Prostate gland (tissue), 2 donors: ENCODE results near the gene TTLL4.

Experiments used
- POLR2AphosphoS5 ChIP-seq: sonication (generic); formaldehyde crosslinking; IDR thresholded peaks from one replicate; pipeline ENCODE4 v1.6.1; 2017; ENCODE audit warnings: antibody characterized with exemption
- TF ChIP-seq, protein P1 (sequence below), 4 experiments: fragments of 200-600 bp in 2 of 4; fragments of 450-650 bp in 2 of 4; sonication (generic) in 2 of 4; IDR thresholded peaks; 1 replicate in 3 of 4; 2 replicates in 1 of 4; pipeline ENCODE4 v1.5.1; 2016 to 2019; ENCODE audit warnings: antibody characterized with exemption in 4 of 4, mild to moderate bottlenecking in 2 of 4, moderate library complexity in 2 of 4

DNA sequence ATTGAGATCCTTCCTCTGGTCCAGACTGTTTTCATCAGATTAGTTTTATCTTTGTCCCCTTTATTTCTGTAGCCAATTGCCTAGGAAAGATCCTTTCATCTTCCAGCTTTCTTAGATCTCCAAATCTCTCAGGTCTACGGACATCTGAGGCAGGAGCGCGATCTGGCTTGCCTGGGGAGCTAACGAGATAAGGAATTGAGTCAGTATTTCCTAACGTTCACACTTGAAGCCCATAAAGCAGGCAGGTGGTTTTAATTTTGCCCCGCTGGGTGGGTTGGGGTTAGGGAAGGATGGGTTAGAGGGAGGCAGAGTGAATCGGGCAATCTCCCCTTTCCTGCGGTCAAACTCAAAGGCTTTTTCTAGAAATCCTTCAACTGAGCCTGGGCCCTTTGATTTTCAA is 727 bp upstream of the TTLL4 start:
- TF ChIP-seq, protein P1, sequence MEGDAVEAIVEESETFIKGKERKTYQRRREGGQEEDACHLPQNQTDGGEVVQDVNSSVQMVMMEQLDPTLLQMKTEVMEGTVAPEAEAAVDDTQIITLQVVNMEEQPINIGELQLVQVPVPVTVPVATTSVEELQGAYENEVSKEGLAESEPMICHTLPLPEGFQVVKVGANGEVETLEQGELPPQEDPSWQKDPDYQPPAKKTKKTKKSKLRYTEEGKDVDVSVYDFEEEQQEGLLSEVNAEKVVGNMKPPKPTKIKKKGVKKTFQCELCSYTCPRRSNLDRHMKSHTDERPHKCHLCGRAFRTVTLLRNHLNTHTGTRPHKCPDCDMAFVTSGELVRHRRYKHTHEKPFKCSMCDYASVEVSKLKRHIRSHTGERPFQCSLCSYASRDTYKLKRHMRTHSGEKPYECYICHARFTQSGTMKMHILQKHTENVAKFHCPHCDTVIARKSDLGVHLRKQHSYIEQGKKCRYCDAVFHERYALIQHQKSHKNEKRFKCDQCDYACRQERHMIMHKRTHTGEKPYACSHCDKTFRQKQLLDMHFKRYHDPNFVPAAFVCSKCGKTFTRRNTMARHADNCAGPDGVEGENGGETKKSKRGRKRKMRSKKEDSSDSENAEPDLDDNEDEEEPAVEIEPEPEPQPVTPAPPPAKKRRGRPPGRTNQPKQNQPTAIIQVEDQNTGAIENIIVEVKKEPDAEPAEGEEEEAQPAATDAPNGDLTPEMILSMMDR (IDR thresholded peaks at IDR 0.05), result no peak
- no peak for TF ChIP-seq POLR2AphosphoS5
